Activated naive CD4-positive, alpha-beta T cell treated with anti-CD3 and anti-CD28 coated beads, Interleukin-2, amount 50 U/mL, for 16 hours (primary cell): ENCODE data around the gene CPA5.

Experiments used
- DNase-seq: peaks from one replicate; pipeline ENCODE4 v3.0.0-alpha.2; 2020

CPA5 gene

DNA sequence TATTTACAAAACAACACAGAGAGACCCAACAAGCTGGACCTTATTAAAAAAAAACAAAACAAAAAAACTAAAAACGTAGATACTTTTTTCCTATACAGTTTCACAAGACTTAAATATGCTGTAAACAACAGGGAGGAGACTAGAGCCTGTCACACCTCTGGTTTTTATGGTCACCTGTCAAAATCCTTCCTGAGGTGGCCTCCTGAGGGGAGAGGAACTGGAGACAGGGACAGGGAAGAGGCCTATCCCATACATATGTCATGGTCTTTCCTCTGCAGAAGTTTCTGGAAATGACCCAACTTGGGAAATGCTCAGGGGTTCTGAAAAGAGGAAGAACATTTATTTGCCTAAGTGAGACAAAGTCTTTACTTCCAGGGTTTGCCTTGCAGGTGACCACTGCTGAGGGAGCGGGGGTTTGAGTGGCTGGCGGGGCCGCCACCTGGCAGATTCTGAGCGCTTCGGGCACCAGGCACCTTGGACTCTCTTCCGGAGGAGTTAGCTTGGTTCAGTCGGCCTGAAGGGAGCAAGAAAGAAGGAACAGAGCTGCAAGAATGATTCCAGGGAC lies 54.0 kb downstream of the CPA5 start:
- DNase-seq = no peak

DNA sequence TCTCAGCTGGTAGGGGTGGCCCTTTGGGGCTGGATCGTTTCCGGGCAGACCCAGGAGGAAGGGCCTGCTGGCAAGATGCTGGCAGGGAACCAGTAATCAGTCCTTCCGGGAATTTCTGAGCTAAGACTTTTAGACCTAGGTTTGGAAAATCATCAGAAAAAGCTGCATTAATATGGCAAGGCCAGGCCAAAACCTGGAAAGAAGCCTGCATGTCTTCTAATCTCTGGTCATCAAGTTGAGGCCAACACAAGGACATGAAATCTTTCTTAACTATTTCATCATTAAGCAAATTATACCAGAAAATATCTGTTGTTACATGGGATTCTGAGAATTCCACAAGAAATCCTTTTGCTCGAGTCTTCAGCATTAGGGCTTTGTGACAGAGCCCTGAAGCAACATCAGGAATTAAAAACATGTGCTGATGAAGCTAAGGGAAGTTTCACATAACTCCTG lies 55.5 kb downstream of the CPA5 start:
- no peak for DNase-seq

DNA sequence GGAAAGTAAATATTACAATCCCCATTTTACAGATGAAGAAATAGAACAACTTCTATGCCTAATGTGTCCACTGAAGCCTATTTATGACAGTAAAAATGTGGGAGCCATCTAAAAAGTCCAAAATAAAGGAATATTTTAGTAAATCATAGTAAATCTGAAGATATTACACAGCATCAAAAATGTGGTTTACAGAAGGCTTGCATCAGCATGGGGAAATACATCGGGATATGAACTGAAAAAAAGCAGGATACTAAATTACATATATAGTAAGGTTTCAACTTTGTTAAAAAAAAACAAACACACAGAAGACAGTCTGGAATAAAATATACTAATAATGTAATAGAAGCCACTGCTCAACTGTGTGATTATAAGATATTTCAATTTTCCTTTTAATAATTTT lies 56.5 kb downstream of the CPA5 start:
- no peak for DNase-seq

DNA sequence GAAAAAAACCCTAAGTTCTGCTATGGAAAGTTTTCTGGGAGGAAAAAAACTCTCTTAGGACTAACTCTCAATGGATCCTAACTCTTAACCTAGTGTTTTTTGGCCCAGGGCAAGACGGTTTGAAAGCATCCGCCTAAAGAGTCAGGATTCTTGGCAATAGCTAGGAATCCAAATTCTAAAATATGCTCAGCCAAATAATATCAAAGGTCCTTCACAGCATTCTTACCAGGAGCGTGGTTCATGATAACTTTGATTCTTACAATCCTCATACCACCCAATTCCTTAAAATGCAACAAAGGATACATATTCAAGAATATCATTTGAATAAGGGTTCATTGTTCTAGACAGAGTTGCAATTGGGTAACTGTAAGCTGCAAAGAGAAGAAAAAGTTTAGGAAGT lies 57.0 kb downstream of the CPA5 start:
- no peak for DNase-seq

GRCh38 chr7:130405003-130405402 lies 60.4 kb downstream of the CPA5 start:
- no peak for DNase-seq

DNA sequence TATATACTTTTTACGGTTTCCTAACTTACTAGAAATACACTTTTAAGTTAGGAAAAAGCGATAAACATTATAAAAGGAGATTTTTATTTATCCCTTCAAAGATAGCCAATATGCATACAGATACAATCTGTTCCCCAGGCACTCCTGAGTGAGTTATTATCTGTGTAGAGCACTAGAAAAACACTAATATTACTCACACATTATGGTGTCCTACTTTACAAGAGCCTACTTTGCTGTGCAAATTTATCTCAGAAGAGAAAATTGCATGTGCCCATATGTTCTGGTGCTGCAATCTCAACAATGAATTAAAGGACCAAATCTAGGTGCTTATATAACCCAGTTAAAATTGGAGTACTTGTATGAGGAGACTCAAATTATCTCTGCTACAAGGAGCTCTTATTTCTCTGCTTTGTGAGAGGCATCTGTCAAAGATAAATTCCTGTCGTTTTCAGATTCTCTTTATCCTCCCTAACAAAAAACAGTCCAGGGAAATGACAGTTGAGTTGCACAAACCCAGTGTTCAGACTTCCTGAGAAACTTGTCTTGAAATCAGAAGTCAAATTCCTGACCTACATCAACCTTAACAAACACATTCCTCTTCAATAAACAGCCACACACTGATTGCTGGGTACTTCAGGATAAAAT lies 64.6 kb downstream of the CPA5 start:
- no peak for DNase-seq

GRCh38 chr7:130409712-130410072 lies 65.1 kb downstream of the CPA5 start:
- DNase-seq = no peak

DNA sequence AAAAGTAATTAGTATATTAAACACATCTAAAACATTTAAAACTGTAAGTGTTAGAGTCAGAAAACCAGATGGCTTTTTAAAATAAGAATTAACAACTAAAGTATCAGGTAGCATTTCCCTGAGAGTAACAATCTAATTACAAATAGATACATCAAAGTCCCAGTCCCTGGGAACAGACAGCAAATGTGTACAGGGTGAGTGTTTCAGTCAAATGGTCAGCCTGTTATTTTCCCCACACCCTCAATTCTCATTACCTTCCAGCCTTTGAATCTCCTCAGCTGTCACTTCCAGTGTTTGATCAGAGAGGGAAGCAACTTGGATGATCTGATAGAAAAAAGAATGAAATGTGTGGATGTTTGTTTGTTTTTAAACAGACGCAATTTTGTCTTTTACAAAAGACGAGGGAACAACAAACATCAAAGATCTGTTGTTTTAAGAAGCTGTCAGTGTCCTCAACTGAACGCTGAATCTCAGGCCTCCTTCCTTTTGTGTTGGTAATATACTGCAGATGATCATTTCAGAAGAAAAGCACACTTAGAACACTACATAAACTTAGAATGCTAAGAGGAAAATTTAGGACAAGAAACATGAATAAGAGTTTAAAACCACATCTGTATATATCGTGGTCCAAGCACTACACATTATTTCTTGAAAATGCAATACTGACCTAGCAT lies 66.4 kb downstream of the CPA5 start:
- DNase-seq = no peak

DNA sequence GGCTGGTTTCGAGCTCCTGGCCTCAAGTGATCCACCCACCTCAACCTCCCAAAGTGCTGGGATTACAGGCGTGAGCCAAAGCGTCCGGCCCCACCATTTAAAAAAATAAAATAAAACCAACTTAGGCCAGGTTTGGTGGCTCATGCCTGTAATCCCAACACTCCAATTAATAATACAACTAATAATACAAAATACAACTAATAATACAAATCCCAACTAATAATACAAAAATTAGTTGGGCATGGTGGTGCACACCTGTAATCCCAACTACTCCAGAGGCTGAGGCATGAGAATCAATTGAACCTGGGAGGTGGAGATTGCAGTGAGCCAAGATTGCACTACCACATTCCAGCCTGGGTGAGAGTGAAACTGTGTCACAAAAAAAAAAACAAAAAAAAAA lies 68.6 kb downstream of the CPA5 start:
- DNase-seq = no peak

DNA sequence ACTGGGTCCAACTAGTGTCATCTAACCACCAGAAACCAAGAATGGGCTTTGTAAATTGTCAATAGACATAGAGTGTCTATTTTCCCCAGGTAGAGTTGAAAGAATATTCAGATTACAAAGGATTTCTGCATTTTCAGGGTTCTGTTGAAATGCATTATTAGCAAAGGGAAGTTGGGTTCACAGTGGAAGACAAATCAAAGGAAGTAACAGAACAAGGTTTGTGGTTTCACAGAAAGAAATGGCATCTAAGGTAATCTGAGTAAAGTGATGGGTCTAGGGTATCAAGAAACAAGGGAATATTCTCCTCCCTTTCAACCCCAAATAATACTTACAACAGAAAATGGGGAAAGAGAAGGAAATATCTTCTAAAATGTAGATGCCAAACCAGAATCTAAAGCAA lies 70.4 kb downstream of the CPA5 start:
- DNase-seq = no peak

- DNase-seq = no peak
These were observed 72.6 kb downstream of the CPA5 start for GRCh38 chr7:130417213-130417612.

GRCh38 chr7:130418306-130418705 lies 73.7 kb downstream of the CPA5 start:
- DNase-seq = no peak
